ENCODE measurements around the gene SNX21. TPM values are rescaled to one million over a fixed set of nuclear protein-coding genes. Genes with fewer than 3 reads are reported as not detected.

Gene SNX21
- total and polyA plus RNA-seq, 9 of the 15 experiments (the other 6 are each of a cell fraction or from before 2014, with no cell fraction given) = 0.10 to 1.2 (median 0.42) TPM

DNA sequence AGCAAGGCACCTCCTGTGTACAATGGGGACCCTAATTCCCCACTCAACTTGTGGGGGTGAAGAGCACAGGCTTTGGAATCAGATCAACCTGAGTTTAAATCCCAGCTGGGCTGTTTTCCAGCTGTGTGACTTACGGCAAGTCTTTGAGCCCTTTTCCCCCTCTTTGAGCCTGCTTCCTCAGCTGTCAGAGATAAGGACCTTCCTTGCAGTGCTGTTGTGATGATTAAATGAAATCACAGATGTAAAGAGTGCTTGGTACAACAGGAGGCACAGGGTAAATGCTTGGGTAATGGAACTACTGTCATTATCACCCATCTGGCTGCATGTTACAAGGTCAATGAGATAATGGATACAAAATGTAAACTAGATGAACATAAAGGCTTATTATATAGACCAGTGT, 3.2 kb downstream of the SNX21 start (continued):
- TF ChIP-seq DIDO1 (tag; IDR thresholded peaks at IDR 0.05; ENCODE audit: low read depth) (no peak), RFX1 (IDR thresholded peaks at IDR 0.05) (no peak), TRIM24 (IDR thresholded peaks at IDR 0.05) (no peak), HSF4 (CRISPR knock-in tag; IDR thresholded peaks at IDR 0.05; ENCODE audit: borderline replicate concordance) (no peak), PRMT5 (CRISPR knock-in tag; IDR thresholded peaks at IDR 0.05) (no peak), KLF13 (tag; IDR thresholded peaks at IDR 0.05; ENCODE audit: borderline replicate concordance, low read depth) (no peak), FOXJ3 (CRISPR knock-in tag; IDR thresholded peaks at IDR 0.05) (no peak), ADNP (tag; IDR thresholded peaks at IDR 0.05) (no peak), TAL1 (IDR thresholded peaks at IDR 0.05) (peak; percentile 74), ZBTB1 (CRISPR knock-in tag; IDR thresholded peaks at IDR 0.05; ENCODE audit: borderline replicate concordance, low read depth) (no peak), ATF1 (CRISPR knock-in tag; IDR thresholded peaks at IDR 0.05) (no peak), ATF1 (tag; IDR thresholded peaks at IDR 0.05) (0 out of 2 replicates have a peak, but pooled peaks have one; percentile 30), PHB (CRISPR knock-in tag; IDR thresholded peaks at IDR 0.05) (no peak), CEBPG (CRISPR knock-in tag; IDR thresholded peaks at IDR 0.05) (no peak), CEBPG (tag; conservative IDR thresholded peaks at IDR 0.05 in 1 of 2, IDR thresholded peaks at IDR 0.05 in 1 of 2) (no peak), MCM3 (IDR thresholded peaks at IDR 0.05) (no peak)
- TF ChIP-seq, protein P1, sequence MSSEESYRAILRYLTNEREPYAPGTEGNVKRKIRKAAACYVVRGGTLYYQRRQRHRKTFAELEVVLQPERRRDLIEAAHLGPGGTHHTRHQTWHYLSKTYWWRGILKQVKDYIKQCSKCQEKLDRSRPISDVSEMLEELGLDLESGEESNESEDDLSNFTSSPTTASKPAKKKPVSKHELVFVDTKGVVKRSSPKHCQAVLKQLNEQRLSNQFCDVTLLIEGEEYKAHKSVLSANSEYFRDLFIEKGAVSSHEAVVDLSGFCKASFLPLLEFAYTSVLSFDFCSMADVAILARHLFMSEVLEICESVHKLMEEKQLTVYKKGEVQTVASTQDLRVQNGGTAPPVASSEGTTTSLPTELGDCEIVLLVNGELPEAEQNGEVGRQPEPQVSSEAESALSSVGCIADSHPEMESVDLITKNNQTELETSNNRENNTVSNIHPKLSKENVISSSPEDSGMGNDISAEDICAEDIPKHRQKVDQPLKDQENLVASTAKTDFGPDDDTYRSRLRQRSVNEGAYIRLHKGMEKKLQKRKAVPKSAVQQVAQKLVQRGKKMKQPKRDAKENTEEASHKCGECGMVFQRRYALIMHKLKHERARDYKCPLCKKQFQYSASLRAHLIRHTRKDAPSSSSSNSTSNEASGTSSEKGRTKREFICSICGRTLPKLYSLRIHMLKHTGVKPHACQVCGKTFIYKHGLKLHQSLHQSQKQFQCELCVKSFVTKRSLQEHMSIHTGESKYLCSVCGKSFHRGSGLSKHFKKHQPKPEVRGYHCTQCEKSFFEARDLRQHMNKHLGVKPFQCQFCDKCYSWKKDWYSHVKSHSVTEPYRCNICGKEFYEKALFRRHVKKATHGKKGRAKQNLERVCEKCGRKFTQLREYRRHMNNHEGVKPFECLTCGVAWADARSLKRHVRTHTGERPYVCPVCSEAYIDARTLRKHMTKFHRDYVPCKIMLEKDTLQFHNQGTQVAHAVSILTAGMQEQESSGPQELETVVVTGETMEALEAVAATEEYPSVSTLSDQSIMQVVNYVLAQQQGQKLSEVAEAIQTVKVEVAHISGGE (CRISPR knock-in tag; IDR thresholded peaks at IDR 0.05) = no peak
- TF ChIP-seq, protein P2, sequence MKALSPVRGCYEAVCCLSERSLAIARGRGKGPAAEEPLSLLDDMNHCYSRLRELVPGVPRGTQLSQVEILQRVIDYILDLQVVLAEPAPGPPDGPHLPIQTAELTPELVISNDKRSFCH (CRISPR knock-in tag; IDR thresholded peaks at IDR 0.05) = no peak
- TF ChIP-seq, protein P2 (tag; IDR thresholded peaks at IDR 0.05) = no peak
- TF ChIP-seq, protein P3, sequence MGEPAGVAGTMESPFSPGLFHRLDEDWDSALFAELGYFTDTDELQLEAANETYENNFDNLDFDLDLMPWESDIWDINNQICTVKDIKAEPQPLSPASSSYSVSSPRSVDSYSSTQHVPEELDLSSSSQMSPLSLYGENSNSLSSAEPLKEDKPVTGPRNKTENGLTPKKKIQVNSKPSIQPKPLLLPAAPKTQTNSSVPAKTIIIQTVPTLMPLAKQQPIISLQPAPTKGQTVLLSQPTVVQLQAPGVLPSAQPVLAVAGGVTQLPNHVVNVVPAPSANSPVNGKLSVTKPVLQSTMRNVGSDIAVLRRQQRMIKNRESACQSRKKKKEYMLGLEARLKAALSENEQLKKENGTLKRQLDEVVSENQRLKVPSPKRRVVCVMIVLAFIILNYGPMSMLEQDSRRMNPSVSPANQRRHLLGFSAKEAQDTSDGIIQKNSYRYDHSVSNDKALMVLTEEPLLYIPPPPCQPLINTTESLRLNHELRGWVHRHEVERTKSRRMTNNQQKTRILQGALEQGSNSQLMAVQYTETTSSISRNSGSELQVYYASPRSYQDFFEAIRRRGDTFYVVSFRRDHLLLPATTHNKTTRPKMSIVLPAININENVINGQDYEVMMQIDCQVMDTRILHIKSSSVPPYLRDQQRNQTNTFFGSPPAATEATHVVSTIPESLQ (CRISPR knock-in tag; IDR thresholded peaks at IDR 0.05) = no peak
- TF ChIP-seq, protein P4, sequence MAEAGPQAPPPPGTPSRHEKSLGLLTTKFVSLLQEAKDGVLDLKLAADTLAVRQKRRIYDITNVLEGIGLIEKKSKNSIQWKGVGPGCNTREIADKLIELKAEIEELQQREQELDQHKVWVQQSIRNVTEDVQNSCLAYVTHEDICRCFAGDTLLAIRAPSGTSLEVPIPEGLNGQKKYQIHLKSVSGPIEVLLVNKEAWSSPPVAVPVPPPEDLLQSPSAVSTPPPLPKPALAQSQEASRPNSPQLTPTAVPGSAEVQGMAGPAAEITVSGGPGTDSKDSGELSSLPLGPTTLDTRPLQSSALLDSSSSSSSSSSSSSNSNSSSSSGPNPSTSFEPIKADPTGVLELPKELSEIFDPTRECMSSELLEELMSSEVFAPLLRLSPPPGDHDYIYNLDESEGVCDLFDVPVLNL (CRISPR knock-in tag; IDR thresholded peaks at IDR 0.05; ENCODE audit: low read depth) = no peak
- TF ChIP-seq, protein P5, sequence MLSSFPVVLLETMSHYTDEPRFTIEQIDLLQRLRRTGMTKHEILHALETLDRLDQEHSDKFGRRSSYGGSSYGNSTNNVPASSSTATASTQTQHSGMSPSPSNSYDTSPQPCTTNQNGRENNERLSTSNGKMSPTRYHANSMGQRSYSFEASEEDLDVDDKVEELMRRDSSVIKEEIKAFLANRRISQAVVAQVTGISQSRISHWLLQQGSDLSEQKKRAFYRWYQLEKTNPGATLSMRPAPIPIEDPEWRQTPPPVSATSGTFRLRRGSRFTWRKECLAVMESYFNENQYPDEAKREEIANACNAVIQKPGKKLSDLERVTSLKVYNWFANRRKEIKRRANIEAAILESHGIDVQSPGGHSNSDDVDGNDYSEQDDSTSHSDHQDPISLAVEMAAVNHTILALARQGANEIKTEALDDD (IDR thresholded peaks at IDR 0.05) = peak; percentile 56
